Omental fat pad (tissue), 4 donors: ENCODE results near the gene LLGL2. TPM values are rescaled to one million over a fixed set of nuclear protein-coding genes. Genes with fewer than 3 reads are reported as not detected.

Experiments used
- ATAC-seq: fragments of 150-250 bp; one replicate; pipeline ENCODE4 v1.9.1; 2016; ENCODE audit warnings: mild to moderate bottlenecking, moderate library complexity; ENCODE audit not compliant: low FRiP score
- DNase-seq: peaks from one replicate; pipeline ENCODE4 v3.0.0-alpha.2; 2019; ENCODE audit warnings: low spot score
- total RNA-seq, 4 donors: library from RNA; depleted of rRNA; stranded (reverse); fragments of >200 nt; gene quantifications; one replicate each; pipeline ENCODE4 v1.1.0, GENCODE V29; 2016
- TF ChIP-seq, protein P1 (sequence below), 3 donors: fragments of 450-650 bp; IDR thresholded peaks; one replicate each; pipeline ENCODE4 v1.5.1; 2016 to 2017; ENCODE audit warnings: antibody characterized with exemption in 3 of 3, mild to moderate bottlenecking in 3 of 3, moderate library complexity in 2 of 3

The LLGL2 gene
- total RNA-seq, 4 donors from 2014 or later = 5.4 to 10.4 (median 6.7) TPM

DNA sequence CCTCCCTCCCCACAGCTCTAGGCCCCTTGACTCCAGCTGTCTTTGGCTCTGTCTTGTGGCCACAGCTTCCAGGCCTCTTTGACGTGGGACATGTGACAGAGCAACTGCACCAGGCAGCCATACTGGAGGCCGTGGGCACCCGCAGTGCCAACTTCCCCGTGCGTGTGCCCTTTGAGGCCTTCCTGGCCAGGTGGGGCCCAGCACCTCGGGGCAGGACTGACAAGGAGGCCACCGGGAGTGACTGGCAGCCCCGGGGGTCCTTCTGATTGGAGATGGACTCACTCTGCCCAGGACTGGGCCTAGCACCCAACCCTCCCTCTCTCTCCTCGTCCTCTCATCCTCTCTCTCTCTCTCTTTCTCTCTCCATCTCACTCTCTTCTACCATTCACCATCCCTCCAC lies 77.6 kb downstream of the LLGL2 start:
- DNase-seq (no peak), ATAC-seq (peak; percentile 13)
- TF ChIP-seq, protein P1, sequence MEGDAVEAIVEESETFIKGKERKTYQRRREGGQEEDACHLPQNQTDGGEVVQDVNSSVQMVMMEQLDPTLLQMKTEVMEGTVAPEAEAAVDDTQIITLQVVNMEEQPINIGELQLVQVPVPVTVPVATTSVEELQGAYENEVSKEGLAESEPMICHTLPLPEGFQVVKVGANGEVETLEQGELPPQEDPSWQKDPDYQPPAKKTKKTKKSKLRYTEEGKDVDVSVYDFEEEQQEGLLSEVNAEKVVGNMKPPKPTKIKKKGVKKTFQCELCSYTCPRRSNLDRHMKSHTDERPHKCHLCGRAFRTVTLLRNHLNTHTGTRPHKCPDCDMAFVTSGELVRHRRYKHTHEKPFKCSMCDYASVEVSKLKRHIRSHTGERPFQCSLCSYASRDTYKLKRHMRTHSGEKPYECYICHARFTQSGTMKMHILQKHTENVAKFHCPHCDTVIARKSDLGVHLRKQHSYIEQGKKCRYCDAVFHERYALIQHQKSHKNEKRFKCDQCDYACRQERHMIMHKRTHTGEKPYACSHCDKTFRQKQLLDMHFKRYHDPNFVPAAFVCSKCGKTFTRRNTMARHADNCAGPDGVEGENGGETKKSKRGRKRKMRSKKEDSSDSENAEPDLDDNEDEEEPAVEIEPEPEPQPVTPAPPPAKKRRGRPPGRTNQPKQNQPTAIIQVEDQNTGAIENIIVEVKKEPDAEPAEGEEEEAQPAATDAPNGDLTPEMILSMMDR (IDR thresholded peaks at IDR 0.05) = no peak

DNA sequence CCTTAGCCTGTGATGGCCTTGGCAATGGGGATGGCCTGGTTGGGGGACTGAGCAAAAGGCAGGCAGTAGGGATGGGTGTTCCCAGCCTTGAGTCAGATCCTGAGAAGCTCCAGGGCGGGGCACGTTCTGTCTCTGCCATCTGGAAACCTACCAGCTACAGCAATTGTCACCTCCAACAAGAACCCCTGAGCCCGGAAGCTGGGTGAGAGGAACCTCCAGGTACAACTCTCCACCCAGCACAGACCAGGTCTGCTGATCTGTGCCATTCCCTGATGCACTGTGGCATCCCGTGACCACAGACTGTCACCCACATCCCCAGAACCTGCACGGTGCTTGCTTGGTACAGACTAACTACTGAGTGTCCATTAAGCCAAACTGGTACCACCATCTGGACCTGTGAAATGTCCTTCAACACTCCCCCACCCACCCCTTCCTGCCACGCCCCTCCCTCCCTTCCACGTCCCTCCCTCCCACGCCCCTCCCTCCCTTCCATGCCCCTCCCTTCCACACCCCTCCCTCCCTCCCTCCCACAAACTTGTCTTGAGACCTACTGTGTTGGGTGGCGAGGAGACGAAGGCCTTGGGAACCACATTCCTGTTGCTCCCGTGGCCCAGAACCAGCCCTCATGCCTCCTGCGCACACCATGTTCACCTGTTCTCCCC lies 78.7 kb downstream of the LLGL2 start:
- ATAC-seq = no peak
- DNase-seq = no peak
- TF ChIP-seq, protein P1 (IDR thresholded peaks at IDR 0.05) = no peak

DNA sequence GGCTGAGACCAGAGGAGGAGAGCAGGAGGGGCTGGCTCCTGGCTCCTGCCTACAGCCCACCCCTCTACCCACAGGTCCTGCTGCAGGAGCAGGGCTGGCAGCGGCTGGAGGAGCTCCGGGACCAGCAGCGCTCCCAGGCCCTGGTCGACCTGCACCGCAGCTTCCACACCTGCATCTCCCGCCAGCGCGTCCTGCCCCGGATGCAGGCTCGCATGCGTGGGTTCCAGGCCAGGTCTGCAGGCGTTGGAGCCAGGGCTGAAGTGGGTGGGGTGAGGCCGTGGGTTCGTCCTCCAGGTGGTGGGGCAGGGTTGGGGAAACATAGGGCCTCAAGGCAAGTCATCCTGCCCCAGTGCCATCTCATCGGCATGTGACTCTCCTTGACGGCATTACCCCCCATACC lies 80.3 kb downstream of the LLGL2 start:
- ATAC-seq (no peak), DNase-seq (no peak)
- TF ChIP-seq, protein P1 (IDR thresholded peaks at IDR 0.05) = no peak

DNA sequence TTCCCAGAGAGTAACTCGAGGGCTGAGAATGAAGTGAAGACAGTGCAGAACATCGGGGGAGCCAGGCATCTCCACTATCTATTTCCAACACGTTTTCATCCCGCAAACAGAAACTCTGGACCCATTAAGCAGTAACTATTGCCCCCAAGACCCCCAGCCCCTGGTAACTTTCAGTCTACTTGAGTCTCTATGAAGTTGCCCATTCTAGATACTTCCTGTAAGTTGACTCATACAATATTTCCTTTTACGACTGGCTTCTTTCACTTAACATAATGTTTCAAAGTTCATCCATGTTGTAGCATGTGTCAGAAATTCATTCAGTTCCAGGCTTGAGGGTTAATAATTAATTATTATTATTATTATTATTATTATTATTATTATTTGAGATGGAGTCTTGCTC lies 81.6 kb downstream of the LLGL2 start:
- no peak for ATAC-seq
- DNase-seq = no peak
- TF ChIP-seq, protein P1 (IDR thresholded peaks at IDR 0.05) = no peak

DNA sequence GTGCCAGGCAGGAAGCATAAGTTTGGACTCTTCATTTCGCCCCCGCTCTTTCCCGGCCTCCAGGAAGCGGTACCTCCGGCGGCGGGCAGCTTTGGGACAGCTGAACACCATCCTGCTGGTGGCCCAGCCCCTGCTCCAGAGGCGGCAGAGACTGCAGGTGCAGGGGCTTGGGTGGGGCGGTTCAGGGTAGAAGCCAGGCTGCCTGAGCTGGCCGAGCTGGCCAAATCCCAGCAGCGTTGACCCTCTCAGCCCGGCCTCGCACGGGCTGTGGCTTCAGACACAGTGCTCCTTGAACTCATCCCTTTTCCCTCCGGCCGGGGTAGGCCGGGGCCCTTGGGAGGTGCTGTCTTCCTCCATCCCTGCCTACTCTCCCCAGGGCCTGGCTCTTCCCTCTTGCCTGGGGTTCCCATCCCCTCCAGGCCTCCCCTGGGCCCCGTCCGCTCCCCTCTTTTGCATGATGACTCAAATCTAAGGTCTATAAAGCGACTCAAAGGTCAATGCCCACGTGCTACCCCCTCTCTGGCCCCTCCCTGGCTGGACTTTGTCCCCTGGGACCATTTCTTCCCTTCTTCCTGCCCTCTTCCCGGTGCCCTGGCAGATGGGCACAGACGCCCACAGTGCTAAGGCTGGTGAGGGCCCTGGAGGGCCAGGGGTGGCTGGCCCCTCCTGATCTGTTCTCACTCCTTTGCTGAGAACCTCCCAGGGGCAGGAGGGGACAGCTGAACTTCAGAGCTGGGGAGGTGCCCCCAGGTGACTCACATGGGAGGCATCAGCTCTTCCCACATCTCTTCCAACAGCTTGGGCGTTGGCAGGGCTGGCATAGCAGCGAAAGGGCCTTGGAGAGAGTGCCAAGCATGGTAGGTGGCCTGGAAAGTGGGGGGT lies 84.8 kb downstream of the LLGL2 start:
- no peak for ATAC-seq
- TF ChIP-seq, protein P1 (IDR thresholded peaks at IDR 0.05) = no peak
- no peak for DNase-seq

DNA sequence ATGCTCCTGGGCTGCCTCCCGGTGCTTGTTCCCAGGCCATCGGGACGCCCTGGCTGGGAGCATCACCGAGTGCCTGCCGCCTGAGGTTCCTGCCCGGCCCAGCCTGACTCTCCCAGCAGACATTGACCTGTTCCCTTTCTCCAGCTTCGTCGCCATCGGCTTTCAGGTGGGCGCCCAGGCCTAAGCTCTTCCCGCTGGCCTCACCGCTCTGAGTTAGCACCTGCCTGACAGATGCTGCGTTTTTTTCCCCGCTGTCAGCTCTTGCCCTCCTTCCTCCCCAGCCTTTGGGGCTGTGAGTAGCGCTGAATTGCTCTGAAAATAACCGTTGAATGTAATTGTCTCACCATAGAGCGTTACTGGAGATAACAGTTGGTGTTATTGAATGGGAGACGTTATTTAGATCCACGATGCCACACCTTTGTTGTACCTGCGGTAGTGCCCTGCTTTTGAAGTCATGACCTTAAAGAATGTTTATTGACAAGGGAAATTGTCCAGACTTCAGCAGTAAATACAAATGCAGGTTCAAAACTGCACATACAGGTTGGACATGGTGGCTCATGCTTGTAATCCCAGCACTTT lies 86.4 kb downstream of the LLGL2 start:
- DNase-seq (no peak), ATAC-seq (no peak)
- TF ChIP-seq, protein P1 (IDR thresholded peaks at IDR 0.05) = no peak
